ENCODE data around the gene LIPH.
"Not testable (repeated sequence)": the region's sequence is repeated elsewhere in the genome, so short reads cannot be mapped to it uniquely, and the experiment has no call there.

The LIPH gene

GRCh38 chr3:185486394-185486793, 66.0 kb downstream of the LIPH start:
- no peak for DNase-seq (ENCODE audit: low read depth in 2 of 2)

- no peak for DNase-seq (ENCODE audit: low read depth in 2 of 2)
Observed at GRCh38 chr3:185484296-185484695, 68.1 kb downstream of the LIPH start.

- DNase-seq (ENCODE audit: low read depth in 2 of 2): no peak
Observed at GRCh38 chr3:185479373-185479945, 72.9 kb downstream of the LIPH start.

- DNase-seq (ENCODE audit: low read depth in 2 of 2): no peak
Observed at GRCh38 chr3:185477316-185477715, 75.1 kb downstream of the LIPH start.

- not testable (repeated sequence) for DNase-seq (ENCODE audit: low read depth in 2 of 2)
Observed at GRCh38 chr3:185474922-185475321, 77.5 kb downstream of the LIPH start.

GRCh38 chr3:185473290-185473815, 79.0 kb downstream of the LIPH start:
- no peak for DNase-seq (ENCODE audit: low read depth in 2 of 2)

GRCh38 chr3:185470323-185470722, 82.1 kb downstream of the LIPH start:
- DNase-seq (ENCODE audit: low read depth in 2 of 2): no peak

GRCh38 chr3:185469542-185469941, 82.8 kb downstream of the LIPH start:
- no peak for DNase-seq (ENCODE audit: low read depth in 2 of 2)

GRCh38 chr3:185466123-185466522, 86.3 kb downstream of the LIPH start:
- DNase-seq (ENCODE audit: low read depth in 2 of 2): not testable (repeated sequence)

- DNase-seq (ENCODE audit: low read depth in 2 of 2): no peak
Observed at GRCh38 chr3:185465471-185465870, 86.9 kb downstream of the LIPH start.

GRCh38 chr3:185460719-185461350, 91.6 kb downstream of the LIPH start:
- no peak for DNase-seq (ENCODE audit: low read depth in 2 of 2)

- no peak for DNase-seq (ENCODE audit: low read depth in 2 of 2)
Observed at GRCh38 chr3:185460309-185460708, 92.1 kb downstream of the LIPH start.

GRCh38 chr3:185457376-185457775, 95.0 kb downstream of the LIPH start:
- DNase-seq (ENCODE audit: low read depth in 2 of 2): no peak
